Mesothelial cell of epicardium (in vitro differentiated cells): Measurements from ENCODE around the gene ANO6. TPM values are rescaled to one million over a fixed set of nuclear protein-coding genes. Genes with fewer than 3 reads are reported as not detected.
"Not testable (repeated sequence)": the region's sequence is repeated elsewhere in the genome, so short reads cannot be mapped to it uniquely, and the experiment has no call there.

Source experiments
- DNase-seq, 2 experiments: peaks; one replicate each; pipeline ENCODE4 v3.0.0; 2021; ENCODE audit warnings: low spot score in 2 of 2; ENCODE audit not compliant: unreplicated experiment in 2 of 2
- H3K27ac Mint-ChIP-seq: 2 replicates; pipeline ENCODE4 v1.8.0; 2021; ENCODE audit warnings: mixed read lengths
- H3K27me3 Mint-ChIP-seq: 2 replicates; pipeline ENCODE4 v1.8.0; 2021; ENCODE audit warnings: low read depth, mixed read lengths
- H3K36me3 Mint-ChIP-seq: 2 replicates; pipeline ENCODE4 v1.8.0; 2021; ENCODE audit warnings: mixed read lengths
- H3K4me1 Mint-ChIP-seq: 2 replicates; pipeline ENCODE4 v1.8.0; 2021; ENCODE audit warnings: mixed read lengths
- H3K4me3 Mint-ChIP-seq: 2 replicates; pipeline ENCODE4 v1.8.0; 2021; ENCODE audit warnings: mild to moderate bottlenecking, moderate library complexity, mixed read lengths
- H3K9me3 Mint-ChIP-seq: 2 replicates; pipeline ENCODE4 v1.8.0; 2021; ENCODE audit warnings: mixed read lengths
- CTCF ChIP-seq: fragments of 200-600 bp; sonication (generic); IDR thresholded peaks from one replicate; pipeline ENCODE4 v1.5.0; 2021; ENCODE audit warnings: antibody characterized with exemption; ENCODE audit not compliant: unreplicated experiment
- total RNA-seq: library from RNA; stranded (reverse); gene quantifications from 3 replicates; pipeline ENCODE4 v1.2.1, GENCODE V29; 2021

The ANO6 gene
- total RNA-seq, 1 donor from 2014 or later = 41.1 TPM

DNA sequence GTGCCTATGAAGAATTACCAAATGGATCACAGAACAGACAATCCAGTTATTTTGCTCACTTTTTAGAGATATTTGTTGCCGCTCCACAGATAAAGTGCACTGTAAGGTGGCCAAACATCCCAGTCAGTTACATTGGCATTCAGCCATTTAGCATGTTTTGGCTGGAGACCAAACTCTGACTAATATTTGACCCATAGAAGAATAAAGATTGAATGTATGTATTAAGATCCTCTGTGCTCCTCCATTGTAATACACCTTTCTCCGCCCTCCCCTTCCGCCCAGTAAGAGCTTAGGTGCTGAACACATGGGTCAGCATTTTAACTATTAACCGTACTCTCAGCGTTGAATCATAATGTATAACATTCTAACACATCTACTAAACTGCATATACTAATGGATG, 163.4 kb downstream of the ANO6 start:
- H3K36me3 Mint-ChIP-seq = peaks cover 18% of the 10 kb centered on the region
- no peak for TF ChIP-seq CTCF

GRCh38 chr12:45381351-45381750, 165.5 kb downstream of the ANO6 start:
- peaks cover 34% of the 10 kb centered on the region for H3K36me3 Mint-ChIP-seq
- no peaks in the 10 kb centered on the region for H3K9me3 Mint-ChIP-seq
- TF ChIP-seq CTCF = no peak
- peaks cover 9% of the 10 kb centered on the region for H3K4me1 Mint-ChIP-seq
- no peak overlapping the region for H3K4me3 Mint-ChIP-seq
- H3K27ac Mint-ChIP-seq = no peak overlapping the region
- no peak for DNase-seq
- H3K27me3 Mint-ChIP-seq = no peaks in the 10 kb centered on the region

More for the DNA sequence above, 163.4 kb downstream of the ANO6 start:
- no peak for DNase-seq
- Mint-ChIP-seq H3K27ac (peak overlapping the region; percentile 10), H3K9me3 (no peaks in the 10 kb centered on the region), H3K27me3 (no peaks in the 10 kb centered on the region), H3K4me1 (peaks cover 9% of the 10 kb centered on the region), H3K4me3 (no peak overlapping the region)

DNA sequence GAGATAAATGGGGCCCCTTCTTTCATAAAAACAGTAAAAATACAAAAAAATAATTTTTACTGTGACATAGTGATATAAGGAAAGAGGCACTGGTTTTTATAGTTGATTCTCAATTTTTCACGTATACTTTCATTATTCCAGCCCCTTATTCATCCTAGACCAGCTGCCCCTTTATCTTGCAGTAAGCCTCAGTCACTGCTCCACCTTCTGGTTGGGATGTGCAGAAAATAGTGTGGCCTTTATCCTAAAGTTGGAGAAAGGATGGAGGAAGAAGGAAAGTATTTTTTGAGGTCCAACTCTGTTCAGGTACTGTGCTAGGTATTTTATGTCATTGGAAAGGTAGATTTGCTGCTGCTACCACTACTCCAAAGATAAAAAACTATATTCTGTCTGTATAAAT, 172.7 kb downstream of the ANO6 start:
- no peak for DNase-seq
- Mint-ChIP-seq H3K36me3 (peaks cover 50% of the 10 kb centered on the region), H3K9me3 (peaks cover 11% of the 10 kb centered on the region), H3K27ac (no peak overlapping the region), H3K4me1 (peaks cover 4% of the 10 kb centered on the region), H3K4me3 (no peak overlapping the region), H3K27me3 (no peaks in the 10 kb centered on the region)
- TF ChIP-seq CTCF = peak; percentile 28

DNA sequence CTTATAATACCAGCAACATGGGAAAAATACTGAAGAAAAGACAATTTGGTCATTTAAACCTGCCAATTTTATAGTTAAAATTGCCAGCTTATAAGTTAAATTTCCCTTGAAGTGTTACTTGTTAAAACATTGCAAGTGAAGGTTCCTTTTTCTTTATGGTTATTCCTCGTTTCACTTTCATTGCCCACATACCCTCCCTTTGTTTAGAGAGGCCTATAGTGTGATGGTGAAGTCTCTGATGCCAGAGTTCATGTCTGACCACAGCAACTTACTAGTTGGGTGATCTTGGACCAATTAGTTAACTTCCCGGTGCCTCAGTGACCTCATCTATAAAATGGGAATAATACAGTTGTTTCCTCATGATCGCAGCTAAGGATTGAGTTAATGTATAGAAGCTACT, 173.5 kb downstream of the ANO6 start:
- H3K9me3 Mint-ChIP-seq = peaks cover 20% of the 10 kb centered on the region
- peaks cover 51% of the 10 kb centered on the region for H3K36me3 Mint-ChIP-seq
- H3K4me1 Mint-ChIP-seq = peaks cover 4% of the 10 kb centered on the region
- no peak for DNase-seq
- no peak overlapping the region for H3K27ac Mint-ChIP-seq
- no peak for TF ChIP-seq CTCF
- no peaks in the 10 kb centered on the region for H3K27me3 Mint-ChIP-seq
- no peak overlapping the region for H3K4me3 Mint-ChIP-seq

GRCh38 chr12:45397499-45397898, 181.6 kb downstream of the ANO6 start:
- not testable (repeated sequence) for DNase-seq, H3K27me3 Mint-ChIP-seq, H3K4me1 Mint-ChIP-seq, H3K4me3 Mint-ChIP-seq, H3K27ac Mint-ChIP-seq
- H3K36me3 Mint-ChIP-seq = peaks cover 50% of the 10 kb centered on the region
- H3K9me3 Mint-ChIP-seq = peaks cover 44% of the 10 kb centered on the region

- no peaks in the 10 kb centered on the region for H3K4me1 Mint-ChIP-seq
- no peak overlapping the region for H3K4me3 Mint-ChIP-seq
- peaks cover 42% of the 10 kb centered on the region for H3K36me3 Mint-ChIP-seq
Measured at GRCh38 chr12:45398552-45398951, 182.7 kb downstream of the ANO6 start.

More at GRCh38 chr12:45398552-45398951, 182.7 kb downstream of the ANO6 start:
- no peak for DNase-seq
- Mint-ChIP-seq H3K27ac (no peak overlapping the region), H3K27me3 (no peaks in the 10 kb centered on the region), H3K9me3 (peaks cover 34% of the 10 kb centered on the region)
- no peak for TF ChIP-seq CTCF
